ENCODE measurements around the gene MUC20.

GRCh38 chr3:195744437-195744836 lies 23.7 kb downstream of the MUC20 start:
- TF ChIP-seq YY1 (IDR thresholded peaks at IDR 0.05; ENCODE audit: insufficient read depth, insufficient read length) (no peak), ZNF274 (IDR thresholded peaks at IDR 0.05; ENCODE audit: low read depth, low read length) (no peak), SUZ12 (IDR thresholded peaks at IDR 0.05; ENCODE audit: extremely low read depth, insufficient read depth, insufficient read length) (no peak)

Data from NT2/D1 (cell line).